Activated T-helper 1 cell treated with anti-CD3 and anti-CD28 coated beads, Interleukin-12 subunit alpha, Interleukin-12 subunit beta, Interleukin-2, Interleukin-4 antibody, amounts not matched to agents 30 ng/mL and 10 ng/mL and 1 ng/mL, durations not matched to agents 14 hours and 24 hours and 36 hours (primary cell): ENCODE measurements around the gene FMN1. TPM values are rescaled to one million over a fixed set of nuclear protein-coding genes. Genes with fewer than 3 reads are reported as not detected.

Experiments used
- DNase-seq: peaks from one replicate; pipeline ENCODE4 v3.0.0; 2021; ENCODE audit warnings: low spot score
- H3K27ac Mint-ChIP-seq: one replicate; pipeline ENCODE4 v1.8.0; 2021; ENCODE audit warnings: mild to moderate bottlenecking, mixed read lengths
- H3K27me3 Mint-ChIP-seq: one replicate; pipeline ENCODE4 v1.8.0; 2022; ENCODE audit warnings: mild to moderate bottlenecking, moderate library complexity, mixed read lengths; ENCODE audit not compliant: insufficient read depth
- H3K36me3 Mint-ChIP-seq: one replicate; pipeline ENCODE4 v1.8.0; 2021; ENCODE audit warnings: low read depth, mixed read lengths
- H3K4me1 Mint-ChIP-seq: one replicate; pipeline ENCODE4 v1.8.0; 2021; ENCODE audit warnings: low read depth, mixed read lengths
- H3K4me3 Mint-ChIP-seq: one replicate; pipeline ENCODE4 v1.8.0; 2021; ENCODE audit warnings: mild to moderate bottlenecking, moderate library complexity, mixed read lengths
- H3K9me3 Mint-ChIP-seq: one replicate; pipeline ENCODE4 v1.8.0; 2021; ENCODE audit warnings: mixed read lengths
- intact Hi-C: fragments of 100-400 bp; cut with micrococcal nuclease; formaldehyde crosslinking; loops from one replicate; pipeline ENCODE4 v1.15.1; 2024
- total RNA-seq: library from RNA; stranded (reverse); gene quantifications from 2 replicates; pipeline ENCODE4 v1.2.3, GENCODE V29; 2022

The FMN1 gene
- total RNA-seq, 1 donor from 2014 or later: 0.03 TPM

GRCh38 chr15:33021806-33022389, 172.6 kb downstream of the FMN1 start:
- no peak for DNase-seq
- H3K4me3 Mint-ChIP-seq: no peak overlapping the region
- intact Hi-C loops: loop anchor here (2.0 kb wide), 1 partner anchor 111 kb away; no protein-coding TSS in a partner anchor

GRCh38 chr15:33019354-33019981, 175.0 kb downstream of the FMN1 start:
- peaks cover 3% of the 10 kb centered on the region for H3K27me3 Mint-ChIP-seq
- no peak overlapping the region for H3K4me3 Mint-ChIP-seq
- H3K9me3 Mint-ChIP-seq: no peaks in the 10 kb centered on the region
- H3K4me1 Mint-ChIP-seq: no peaks in the 10 kb centered on the region
- intact Hi-C loops: no loop called here
- no peak overlapping the region for H3K27ac Mint-ChIP-seq
- H3K36me3 Mint-ChIP-seq: no peaks in the 10 kb centered on the region
- DNase-seq: no peak

More at GRCh38 chr15:33021806-33022389, 172.6 kb downstream of the FMN1 start:
- Mint-ChIP-seq H3K9me3 (no peaks in the 10 kb centered on the region), H3K27ac (no peak overlapping the region), H3K27me3 (no peaks in the 10 kb centered on the region), H3K4me1 (no peaks in the 10 kb centered on the region), H3K36me3 (no peaks in the 10 kb centered on the region)

GRCh38 chr15:33016405-33017024, 178.0 kb downstream of the FMN1 start:
- H3K4me3 Mint-ChIP-seq: no peak overlapping the region
- peaks cover 5% of the 10 kb centered on the region for H3K27me3 Mint-ChIP-seq
- no peak for DNase-seq
- intact Hi-C loops: no loop called here
- no peaks in the 10 kb centered on the region for H3K9me3 Mint-ChIP-seq
- H3K36me3 Mint-ChIP-seq: no peaks in the 10 kb centered on the region
- no peak overlapping the region for H3K27ac Mint-ChIP-seq
- H3K4me1 Mint-ChIP-seq: no peaks in the 10 kb centered on the region

GRCh38 chr15:33014586-33014985, 179.9 kb downstream of the FMN1 start:
- H3K27me3 Mint-ChIP-seq: peaks cover 5% of the 10 kb centered on the region
- H3K4me3 Mint-ChIP-seq: no peak overlapping the region
- H3K4me1 Mint-ChIP-seq: no peaks in the 10 kb centered on the region
- H3K27ac Mint-ChIP-seq: no peak overlapping the region
- no peak for DNase-seq
- H3K36me3 Mint-ChIP-seq: no peaks in the 10 kb centered on the region
- intact Hi-C loops: no loop called here
- H3K9me3 Mint-ChIP-seq: no peaks in the 10 kb centered on the region

- intact Hi-C loops: no loop called here
- peaks cover 10% of the 10 kb centered on the region for H3K27me3 Mint-ChIP-seq
- no peaks in the 10 kb centered on the region for H3K9me3 Mint-ChIP-seq
- no peaks in the 10 kb centered on the region for H3K4me1 Mint-ChIP-seq
- H3K4me3 Mint-ChIP-seq: no peak overlapping the region
- no peak overlapping the region for H3K27ac Mint-ChIP-seq
- no peak for DNase-seq
- H3K36me3 Mint-ChIP-seq: no peaks in the 10 kb centered on the region
Measured at GRCh38 chr15:33013827-33014445, 180.6 kb downstream of the FMN1 start.

GRCh38 chr15:33011976-33012375, 182.5 kb downstream of the FMN1 start:
- H3K9me3 Mint-ChIP-seq: no peaks in the 10 kb centered on the region
- no peaks in the 10 kb centered on the region for H3K4me1 Mint-ChIP-seq
- intact Hi-C loops: no loop called here
- H3K36me3 Mint-ChIP-seq: no peaks in the 10 kb centered on the region
- no peak overlapping the region for H3K4me3 Mint-ChIP-seq
- no peak overlapping the region for H3K27ac Mint-ChIP-seq
- DNase-seq: no peak
- peaks cover 10% of the 10 kb centered on the region for H3K27me3 Mint-ChIP-seq

GRCh38 chr15:33009603-33010002, 184.9 kb downstream of the FMN1 start:
- Mint-ChIP-seq H3K36me3 (no peaks in the 10 kb centered on the region), H3K4me1 (no peaks in the 10 kb centered on the region), H3K9me3 (no peaks in the 10 kb centered on the region), H3K27ac (no peak overlapping the region), H3K4me3 (no peak overlapping the region), H3K27me3 (peaks cover 13% of the 10 kb centered on the region)
- intact Hi-C loops: no loop called here
- no peak for DNase-seq

GRCh38 chr15:33009026-33009425, 185.5 kb downstream of the FMN1 start:
- Mint-ChIP-seq H3K4me1 (no peaks in the 10 kb centered on the region), H3K9me3 (no peaks in the 10 kb centered on the region), H3K27ac (no peak overlapping the region), H3K36me3 (no peaks in the 10 kb centered on the region), H3K4me3 (no peak overlapping the region), H3K27me3 (peaks cover 12% of the 10 kb centered on the region)
- DNase-seq: no peak
- intact Hi-C loops: no loop called here

- Mint-ChIP-seq H3K4me3 (no peak overlapping the region), H3K27me3 (peaks cover 12% of the 10 kb centered on the region), H3K36me3 (no peaks in the 10 kb centered on the region), H3K9me3 (no peaks in the 10 kb centered on the region), H3K27ac (no peak overlapping the region), H3K4me1 (no peaks in the 10 kb centered on the region)
- intact Hi-C loops: no loop called here
- no peak for DNase-seq
Measured at GRCh38 chr15:33008284-33008995, 186.1 kb downstream of the FMN1 start.

GRCh38 chr15:33007303-33007855, 187.1 kb downstream of the FMN1 start:
- H3K4me1 Mint-ChIP-seq: no peaks in the 10 kb centered on the region
- H3K27me3 Mint-ChIP-seq: peaks cover 9% of the 10 kb centered on the region
- H3K27ac Mint-ChIP-seq: no peak overlapping the region
- intact Hi-C loops: no loop called here
- no peaks in the 10 kb centered on the region for H3K9me3 Mint-ChIP-seq
- no peaks in the 10 kb centered on the region for H3K36me3 Mint-ChIP-seq
- H3K4me3 Mint-ChIP-seq: no peak overlapping the region
- DNase-seq: no peak

GRCh38 chr15:33005582-33005981, 188.9 kb downstream of the FMN1 start:
- H3K4me3 Mint-ChIP-seq: no peak overlapping the region
- H3K4me1 Mint-ChIP-seq: no peaks in the 10 kb centered on the region
- intact Hi-C loops: no loop called here
- no peak for DNase-seq
- H3K9me3 Mint-ChIP-seq: no peaks in the 10 kb centered on the region
- peaks cover 9% of the 10 kb centered on the region for H3K27me3 Mint-ChIP-seq
- H3K36me3 Mint-ChIP-seq: no peaks in the 10 kb centered on the region
- no peak overlapping the region for H3K27ac Mint-ChIP-seq

GRCh38 chr15:33001926-33002325, 192.6 kb downstream of the FMN1 start:
- no peaks in the 10 kb centered on the region for H3K9me3 Mint-ChIP-seq
- H3K36me3 Mint-ChIP-seq: no peaks in the 10 kb centered on the region
- peaks cover 7% of the 10 kb centered on the region for H3K27me3 Mint-ChIP-seq
- H3K4me3 Mint-ChIP-seq: no peak overlapping the region
- H3K4me1 Mint-ChIP-seq: no peaks in the 10 kb centered on the region
- DNase-seq: no peak
- intact Hi-C loops: no loop called here
- H3K27ac Mint-ChIP-seq: no peak overlapping the region
